ENCODE data around the gene OGDH.

The OGDH gene

GRCh38 chr7:44608916-44609648 lies 2.7 kb downstream of the OGDH start:
- H3K9me3 ChIP-seq: no peaks in the 10 kb centered on the region
- H3K4me3 ChIP-seq: no peak overlapping the region
- H3K36me3 ChIP-seq: no peaks in the 10 kb centered on the region
- no peaks in the 10 kb centered on the region for H3K27me3 ChIP-seq
- DNase-seq: no peak
- peaks cover 0 to 24% (median 14%) of the 10 kb centered on the region in 4 donors for H3K4me1 ChIP-seq
- intact Hi-C loops (cut with DNase I; ENCODE audit: low total_unique reads): loop anchor here (10.0 kb wide), 2 partner anchors 376 to 506 kb away; partner anchors contain the start of gene TBRG4
- H3K27ac ChIP-seq: no peak overlapping the region
- TF ChIP-seq, protein P1, sequence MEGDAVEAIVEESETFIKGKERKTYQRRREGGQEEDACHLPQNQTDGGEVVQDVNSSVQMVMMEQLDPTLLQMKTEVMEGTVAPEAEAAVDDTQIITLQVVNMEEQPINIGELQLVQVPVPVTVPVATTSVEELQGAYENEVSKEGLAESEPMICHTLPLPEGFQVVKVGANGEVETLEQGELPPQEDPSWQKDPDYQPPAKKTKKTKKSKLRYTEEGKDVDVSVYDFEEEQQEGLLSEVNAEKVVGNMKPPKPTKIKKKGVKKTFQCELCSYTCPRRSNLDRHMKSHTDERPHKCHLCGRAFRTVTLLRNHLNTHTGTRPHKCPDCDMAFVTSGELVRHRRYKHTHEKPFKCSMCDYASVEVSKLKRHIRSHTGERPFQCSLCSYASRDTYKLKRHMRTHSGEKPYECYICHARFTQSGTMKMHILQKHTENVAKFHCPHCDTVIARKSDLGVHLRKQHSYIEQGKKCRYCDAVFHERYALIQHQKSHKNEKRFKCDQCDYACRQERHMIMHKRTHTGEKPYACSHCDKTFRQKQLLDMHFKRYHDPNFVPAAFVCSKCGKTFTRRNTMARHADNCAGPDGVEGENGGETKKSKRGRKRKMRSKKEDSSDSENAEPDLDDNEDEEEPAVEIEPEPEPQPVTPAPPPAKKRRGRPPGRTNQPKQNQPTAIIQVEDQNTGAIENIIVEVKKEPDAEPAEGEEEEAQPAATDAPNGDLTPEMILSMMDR (IDR thresholded peaks at IDR 0.05): no peak

- TF ChIP-seq, protein P1 (IDR thresholded peaks at IDR 0.05): no peak
- no peak for DNase-seq
- H3K36me3 ChIP-seq: no peaks in the 10 kb centered on the region
- no peak overlapping the region for H3K4me3 ChIP-seq
- intact Hi-C loops (cut with DNase I; ENCODE audit: low total_unique reads): loop anchor here (10.0 kb wide), 2 partner anchors 375 to 505 kb away; partner anchors contain the start of gene TBRG4
- no peaks in the 10 kb centered on the region for H3K9me3 ChIP-seq
- H3K27ac ChIP-seq: no peak overlapping the region
- no peaks in the 10 kb centered on the region for H3K27me3 ChIP-seq
- peaks cover 0 to 24% (median 14%) of the 10 kb centered on the region in 4 donors for H3K4me1 ChIP-seq
Measured at GRCh38 chr7:44609829-44610228, 3.4 kb downstream of the OGDH start.

DNA sequence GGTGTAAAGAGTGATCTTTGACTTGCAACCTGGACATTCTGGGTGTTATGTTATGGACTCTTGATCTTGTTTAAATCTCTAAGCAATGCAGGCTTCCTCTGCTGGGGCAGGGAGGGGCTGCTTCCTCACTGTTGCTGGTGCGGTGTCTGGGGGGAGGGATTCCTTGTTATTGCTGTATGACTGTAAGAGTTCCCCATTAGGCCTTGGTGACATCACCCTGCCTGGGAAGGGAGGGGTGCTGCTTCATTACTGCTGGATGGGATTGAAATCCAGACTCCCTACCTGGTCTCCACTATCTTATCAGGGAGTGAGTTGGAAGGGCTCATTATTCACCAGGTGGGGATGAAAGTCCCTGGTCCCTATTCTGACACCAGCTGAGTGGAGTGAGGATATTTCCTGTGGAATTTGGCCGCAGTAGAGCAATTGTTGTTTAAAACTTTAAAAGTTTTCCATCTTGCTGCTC lies 8.8 kb downstream of the OGDH start:
- peaks cover 0 to 10% (median 4%) of the 10 kb centered on the region in 4 donors for H3K4me1 ChIP-seq
- no peak overlapping the region for H3K4me3 ChIP-seq
- peak; percentile 74 to 76 for DNase-seq
- no peak overlapping the region for H3K27ac ChIP-seq
- TF ChIP-seq, protein P1 (IDR thresholded peaks at IDR 0.05): no peak
- H3K36me3 ChIP-seq: peaks cover 0 to 5% (median 0%) of the 10 kb centered on the region in 3 donors
- no peaks in the 10 kb centered on the region for H3K27me3 ChIP-seq
- no peaks in the 10 kb centered on the region for H3K9me3 ChIP-seq
- intact Hi-C loops (cut with DNase I; ENCODE audit: low total_unique reads): no loop called here

DNA sequence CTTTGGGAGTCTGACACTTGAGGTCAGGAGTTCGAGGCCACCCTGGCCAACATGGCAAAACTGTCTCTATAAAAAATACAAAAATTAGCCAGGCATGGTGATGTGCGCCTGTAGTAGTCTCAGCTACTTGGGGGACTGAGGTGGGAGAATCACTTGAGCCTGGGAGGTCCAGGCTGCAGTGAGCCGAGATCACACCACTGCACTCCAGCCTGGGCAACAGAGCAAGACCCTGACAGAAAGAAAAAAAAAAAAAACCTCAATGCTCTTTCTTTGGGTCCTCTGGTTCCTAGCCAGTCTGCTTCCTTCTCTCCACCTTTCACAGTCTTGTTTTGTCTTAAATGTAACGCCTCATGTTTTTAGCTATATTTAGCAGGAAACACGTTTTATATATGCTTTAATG lies 9.4 kb downstream of the OGDH start:
- Histone ChIP-seq H3K27me3 (no peaks in the 10 kb centered on the region), H3K4me3 (no peak overlapping the region), H3K27ac (no peak overlapping the region), H3K4me1 (peaks cover 0 to 10% (median 4%) of the 10 kb centered on the region in 4 donors), H3K36me3 (peaks cover 0 to 5% (median 0%) of the 10 kb centered on the region in 3 donors), H3K9me3 (no peaks in the 10 kb centered on the region)
- intact Hi-C loops (cut with DNase I; ENCODE audit: low total_unique reads): no loop called here
- TF ChIP-seq, protein P1 (IDR thresholded peaks at IDR 0.05): no peak
- no peak for DNase-seq

- peaks cover 0 to 10% (median 4%) of the 10 kb centered on the region in 4 donors for H3K4me1 ChIP-seq
- no peak overlapping the region for H3K4me3 ChIP-seq
- no peak for DNase-seq
- intact Hi-C loops (cut with DNase I; ENCODE audit: low total_unique reads): no loop called here
- no peak overlapping the region for H3K27ac ChIP-seq
- TF ChIP-seq, protein P1 (IDR thresholded peaks at IDR 0.05): no peak
- peaks cover 0 to 5% (median 0%) of the 10 kb centered on the region in 3 donors for H3K36me3 ChIP-seq
- no peaks in the 10 kb centered on the region for H3K27me3 ChIP-seq
- H3K9me3 ChIP-seq: no peaks in the 10 kb centered on the region
Measured at GRCh38 chr7:44616545-44616944, 10.1 kb downstream of the OGDH start.
